K562 (cell line): ENCODE measurements around the gene DIPK1A. TPM values are rescaled to one million over a fixed set of nuclear protein-coding genes. Genes with fewer than 3 reads are reported as not detected.

ENCODE experiments used
- ATAC-seq: fragments of 200-7000 bp; cut with Tn5 transposase; 3 replicates; pipeline ENCODE4 v1.9.1; 2020; ENCODE audit warnings: moderate library complexity
- BruUV-seq: library from RNA; stranded (reverse); fragments of 400-500 nt; replicated peaks from 2 replicates; lab custom pipeline; 2021; lab: Mats Ljungman, UMichigan
- CTCF ChIA-PET: fragments of 300-600 bp; formaldehyde crosslinking; extraction: SDS; loops from one replicate; lab custom pipeline; 2021; ENCODE audit warnings: low intra/inter-chr PET ratio; lab: Yijun Ruan, JAX
- POLR2A ChIA-PET: fragments of 300-600, 350-650 bp; sonication (Branson Sonifier 250); formaldehyde crosslinking; extraction: SDS; loops from one replicate; lab custom pipeline; 2021; ENCODE audit warnings: antibody characterized with exemption, inconsistent platforms; lab: Yijun Ruan, JAX
- DNase-seq, 4 experiments: peaks; one replicate each; pipeline versions ENCODE4 v3.0.0 to v3.0.0-alpha.2; 2011 to 2018; ENCODE audit warnings: low spot score in 3 of 4, mixed read lengths in 3 of 4; ENCODE audit errors: extremely low read depth in 1 of 4
- FAIRE-seq: peaks from 2 replicates; lab custom pipeline; 2011; peaks lifted over from hg19 to GRCh38; lab: Jason Lieb, UNC
- H2AFZ ChIP-seq: 2 replicates; pipeline ENCODE4 v1.6.0; 2011; ENCODE audit warnings: low read depth, low read length, control low read depth, inconsistent platforms
- H3K27ac ChIP-seq: fragments of 200-600 bp; 3 replicates; pipeline ENCODE4 v1.8.0; 2011; ENCODE audit warnings: low read depth, mild to moderate bottlenecking, control low read depth, inconsistent platforms, low read length, moderate library complexity, mixed read lengths; ENCODE audit errors: extremely low read depth
- H3K27me3 ChIP-seq, 2 experiments: fragments of 300-600 bp in 1 of 2; 2 replicates in 1 of 2; 3 replicates in 1 of 2; pipeline versions ENCODE4 v1.6.0 to v1.8.0; 2011; ENCODE audit warnings: inconsistent platforms in 2 of 2, low read length in 2 of 2, mild to moderate bottlenecking in 1 of 2, mixed read lengths in 1 of 2, moderate library complexity in 1 of 2; ENCODE audit not compliant: control insufficient read depth in 2 of 2, insufficient read depth in 2 of 2
- H3K36me3 ChIP-seq: fragments of 300-600 bp; 3 replicates; pipeline ENCODE4 v1.8.0; 2011; ENCODE audit warnings: mild to moderate bottlenecking, low read length, inconsistent platforms; ENCODE audit not compliant: control insufficient read depth, insufficient read depth
- H3K4me1 ChIP-seq, 2 experiments: fragments of 200-600 bp in 1 of 2; replicated peaks in 1 of 2; 2 replicates in 1 of 2; 3 replicates in 1 of 2; pipeline versions ENCODE4 v1.5.1 to v1.8.0; 2011; ENCODE audit warnings: inconsistent platforms in 2 of 2, low read length in 2 of 2, mild to moderate bottlenecking in 1 of 2, mixed read lengths in 1 of 2, moderate library complexity in 1 of 2; ENCODE audit not compliant: control insufficient read depth in 2 of 2, insufficient read depth in 2 of 2
- H3K4me2 ChIP-seq: 2 replicates; pipeline ENCODE4 v1.6.1; 2011; ENCODE audit warnings: low read length, control low read depth, inconsistent platforms, mixed read lengths; ENCODE audit not compliant: insufficient read depth
- H3K4me3 ChIP-seq: fragments of 200-600 bp; sonication (generic), shearing (Covaris generic); 2 replicates; pipeline ENCODE4 v1.5.1; 2016; ENCODE audit warnings: control low read depth, inconsistent platforms
- H3K79me2 ChIP-seq: fragments of 200-600 bp; 3 replicates; pipeline ENCODE4 v1.8.0; 2011; ENCODE audit warnings: low read length, inconsistent platforms; ENCODE audit not compliant: control insufficient read depth, insufficient read depth
- H3K9ac ChIP-seq, 2 experiments: 2 replicates each; pipeline versions ENCODE4 v1.6.0 to v1.6.1; 2011; ENCODE audit warnings: low read depth in 2 of 2, low read length in 2 of 2, control low read depth in 1 of 2, inconsistent platforms in 1 of 2, mild to moderate bottlenecking in 1 of 2, mixed read lengths in 1 of 2; ENCODE audit not compliant: insufficient read depth in 1 of 2
- H3K9me1 ChIP-seq: one replicate; pipeline ENCODE4 v1.6.0; 2011; ENCODE audit warnings: inconsistent platforms, mild to moderate bottlenecking, low read length, moderate library complexity; ENCODE audit not compliant: control insufficient read depth, insufficient read depth
- H3K9me3 ChIP-seq: replicated peaks from 2 replicates; pipeline ENCODE4 v1.5.1; 2011; ENCODE audit warnings: low read depth, low read length, inconsistent platforms; ENCODE audit not compliant: control insufficient read depth, insufficient read depth
- H4K20me1 ChIP-seq: replicated peaks from 2 replicates; pipeline ENCODE4 v1.6.1; 2011; ENCODE audit warnings: low read length, inconsistent platforms, mixed read lengths; ENCODE audit not compliant: control insufficient read depth, insufficient read depth
- BCL6 ChIP-seq: fragments of 250-450 bp; sonication (Bioruptor Pico); IDR thresholded peaks from 2 replicates; pipeline ENCODE4 v1.4.0; 2020
- CC2D1A ChIP-seq: fragments of 450-650 bp; IDR thresholded peaks from 2 replicates; pipeline ENCODE4 v1.6.1; 2017; ENCODE audit warnings: mild to moderate bottlenecking
- DEAF1 ChIP-seq: fragments of 450-650 bp; formaldehyde crosslinking; IDR thresholded peaks from 2 replicates; pipeline ENCODE4 v1.4.0; 2020; ENCODE audit warnings: mild to moderate bottlenecking, moderate library complexity
- HCFC1 ChIP-seq: IDR thresholded peaks from 2 replicates; pipeline ENCODE4 v1.6.1; 2012; ENCODE audit warnings: low read depth, low read length, improper control_type of control experiment
- HLTF ChIP-seq: fragments of 450-650 bp; IDR thresholded peaks from 2 replicates; pipeline ENCODE4 v1.6.1; 2016
- HMGN3 ChIP-seq: IDR thresholded peaks from 2 replicates; pipeline ENCODE4 v1.6.1; 2011; ENCODE audit warnings: borderline replicate concordance, low read depth, mild to moderate bottlenecking, mixed read lengths, low read length; ENCODE audit not compliant: insufficient read length; ENCODE audit errors: extremely low read depth
- SMC3 ChIP-seq: conservative IDR thresholded peaks from 2 replicates; pipeline ENCODE4 v1.6.1; 2011; ENCODE audit warnings: low read depth, low read length, improper control_type of control experiment; ENCODE audit not compliant: insufficient read depth
- TAL1 ChIP-seq: fragments of 450-650 bp; IDR thresholded peaks from 2 replicates; pipeline ENCODE4 v1.6.1; 2016; ENCODE audit warnings: mild to moderate bottlenecking
- THAP7 ChIP-seq: fragments of 250-450 bp; sonication (Bioruptor Pico); IDR thresholded peaks from 2 replicates; pipeline ENCODE4 v1.5.0; 2021
- ZNF143 ChIP-seq: sonication (generic); formaldehyde crosslinking; IDR thresholded peaks from 2 replicates; pipeline ENCODE4 v1.9.0; 2022; ENCODE audit warnings: mild to moderate bottlenecking, missing genetic modification reagents
- ZNF174 ChIP-seq: fragments of 250-450 bp; sonication (Bioruptor Pico); IDR thresholded peaks from 2 replicates; pipeline ENCODE4 v1.4.0; 2020; ENCODE audit warnings: mild to moderate bottlenecking
- ZNF212 ChIP-seq: fragments of 450-650 bp; formaldehyde crosslinking; IDR thresholded peaks from 2 replicates; pipeline ENCODE4 v1.4.0; 2020; ENCODE audit warnings: mild to moderate bottlenecking
- WGBS: fragments of 100-300 bp; shearing (Covaris generic); methylation state at CpG from one replicate; pipeline ENCODE4 v1.1.6; 2016; ENCODE audit warnings: low coverage, mixed read lengths; ENCODE audit not compliant: insufficient coverage; ENCODE audit errors: missing lambda C conversion rate; 5-methylcytosine and 5-hydroxymethylcytosine counted together
- in situ Hi-C: fragments of 300-500 bp; cut with MboI; formaldehyde crosslinking; loops from 4 replicates; pipeline ENCODE4 v1.15.0; 2018; ENCODE audit warnings: inconsistent platforms, mixed read lengths
- intact Hi-C: fragments of 100-400 bp; cut with micrococcal nuclease; formaldehyde crosslinking; loops from 2 replicates; pipeline ENCODE4 v1.14.2; 2022
- polyA plus RNA-seq, 8 experiments: library from polyadenylated mRNA; depleted of rRNA in 4 of 8; stranded (reverse) in 5 of 8; unstranded in 3 of 8; fragments of >200 nt; fragmentation: Nextera tagmentation in 2 of 8; fragmentation: Illumina TruSeq in 1 of 8; extraction: Ambion mirVana in 2 of 8; extraction: Trizol in 1 of 8; gene quantifications; 2 replicates each; pipeline versions ENCODE4 v1.2.1 to v1.2.3, GENCODE V29; 2011 to 2014; ENCODE audit warnings: inconsistent platforms in 1 of 8, missing spikeins in 1 of 8
- total RNA-seq, 7 experiments: library from RNA; depleted of rRNA in 6 of 7; stranded (reverse); fragments of >200 nt in 6 of 7; fragmentation: Illumina TruSeq in 2 of 7; extraction: Trizol in 2 of 7; gene quantifications; 2 replicates each; pipeline versions ENCODE4 v1.2.1 to v1.2.3, GENCODE V29; 2011 to 2021; ENCODE audit warnings: low replicate concordance in 1 of 7

DIPK1A gene
- total and polyA plus RNA-seq, 9 of the 15 experiments (the other 6 are each of a cell fraction or from before 2014, with no cell fraction given): 0.54 to 2.5 (median 1.3) TPM

- WGBS: 67% methylated on average over 3 of the region's 3 CpGs
- ATAC-seq: peak; percentile 81
- POLR2A ChIA-PET: interaction anchor here (0.7 to 1.6 kb wide), 10 partner anchors 10 to 45 kb away, joined by 3 to 20 read pairs (median 4); partner anchors contain the start of gene RPL5
- TF ChIP-seq DEAF1 (CRISPR knock-in tag) (0 out of 2 replicates have a peak, but pooled peaks have one; percentile 22), SMC3 (peak; percentile 68), HMGN3 (no peak), BCL6 (CRISPR knock-in tag) (no peak), ZNF212 (no peak), THAP7 (CRISPR knock-in tag) (no peak), ZNF174 (CRISPR knock-in tag) (no peak), HCFC1 (no peak), CC2D1A (peak; percentile 27; the same call in 1 of the 2 replicates), TAL1 (no peak), HLTF (no peak), ZNF143 (CRISPR knock-in tag) (no peak)
Observed at GRCh38 chr1:92817986-92818764, 143.1 kb downstream of the DIPK1A start.

More at GRCh38 chr1:92817986-92818764, 143.1 kb downstream of the DIPK1A start:
- Histone ChIP-seq H3K4me1 (no peaks in the 10 kb centered on the region), H3K4me2 (no peak overlapping the region), H3K27ac (no peak overlapping the region), H3K4me3 (no peak overlapping the region), H3K79me2 (no peaks in the 10 kb centered on the region), H3K36me3 (no peaks in the 10 kb centered on the region), H3K9me3 (no peaks in the 10 kb centered on the region), H2AFZ (peak overlapping the region; percentile 75), H4K20me1 (no peaks in the 10 kb centered on the region), H3K9ac (no peak overlapping the region), H3K27me3 (no peaks in the 10 kb centered on the region), H3K9me1 (no peaks in the 10 kb centered on the region)
- in situ Hi-C loops (no loop called here), intact Hi-C loops (loop anchor here (1.0 to 10.0 kb wide), 2 partner anchors 69 to 193 kb away; no protein-coding TSS in a partner anchor)
- DNase-seq (peak; percentile 42 to 57 (median 53)), FAIRE-seq (peak; percentile 96)
- CTCF ChIA-PET: interaction anchor here (0.6 to 1.4 kb wide), 2 partner anchors 32 to 69 kb away, joined by 3 to 7 read pairs; no protein-coding TSS in a partner anchor
- no TSS peak for BruUV-seq
